ENCODE measurements around the gene ZNF691.

- TF ChIP-seq CTCF (IDR thresholded peaks at IDR 0.05), result no peak
- no peak for TF ChIP-seq EP300 (IDR thresholded peaks at IDR 0.05)
- no peak for TF ChIP-seq POLR2A (IDR thresholded peaks at IDR 0.05)
Observed at GRCh38 chr1:42815941-42816584, 30.4 kb upstream of the ZNF691 start.
